HCT116 (cell line): Measurements from ENCODE around the gene BMF. TPM values are rescaled to one million over a fixed set of nuclear protein-coding genes. Genes with fewer than 3 reads are reported as not detected.

Experiments
- ATAC-seq: fragments of 200-7000 bp; cut with Tn5 transposase; 2 replicates; pipeline ENCODE4 v1.9.1; 2020; ENCODE audit warnings: mild to moderate bottlenecking, moderate library complexity
- BruUV-seq: library from RNA; stranded (reverse); fragments of 400-500 nt; replicated peaks from 2 replicates; lab custom pipeline; 2021; lab: Mats Ljungman, UMichigan
- CTCF ChIA-PET: fragments of 300-600 bp; sonication (Branson Sonifier 250); formaldehyde crosslinking; loops from one replicate; lab custom pipeline; 2021; ENCODE audit warnings: antibody characterized with exemption; lab: Charles Lee
- POLR2A ChIA-PET: fragments of 300-600, 350-600 bp; sonication (Branson Sonifier 250); formaldehyde crosslinking; loops from one replicate; lab custom pipeline; 2021; ENCODE audit warnings: antibody characterized with exemption; lab: Charles Lee
- RAD21 ChIA-PET, 2 experiments: fragments of 300-600 bp; sonication (Branson Sonifier 250); formaldehyde crosslinking; loops; one replicate each; lab custom pipeline; 2023; ENCODE audit warnings: low total read pairs in 2 of 2; ENCODE audit not compliant: uncharacterized antibody in 2 of 2, unreplicated experiment in 2 of 2, low non-redundant PET in 1 of 2; lab: Charles Lee
- DNase-seq: peaks from one replicate; pipeline ENCODE4 v3.0.0-alpha.2; 2010; ENCODE audit warnings: low read depth, low spot score
- H2AFZ ChIP-seq: fragments of 200-600 bp; shearing (Covaris generic), sonication (generic); 2 replicates; pipeline ENCODE4 v1.6.1; 2017; ENCODE audit warnings: low read depth, mixed run types, mixed read lengths, antibody characterized with exemption, low read length; ENCODE audit not compliant: poor library complexity, severe bottlenecking
- H3K27ac ChIP-seq: 2 replicates; pipeline ENCODE4 v1.5.1; 2012; ENCODE audit warnings: low read depth, low read length
- H3K27me3 ChIP-seq: fragments of 200-600 bp; sonication (generic); 2 replicates; pipeline ENCODE4 v1.6.1; 2016; ENCODE audit warnings: mixed run types, low read length, mixed read lengths; ENCODE audit not compliant: insufficient read depth
- H3K36me3 ChIP-seq, 2 experiments: fragments of 200-500 bp in 1 of 2; fragments of 200-600 bp in 1 of 2; sonication (Bioruptor generic) in 1 of 2; sonication (generic) in 1 of 2; 2 replicates each; pipeline versions ENCODE4 v1.5.1 to v1.6.1; 2014 to 2016; ENCODE audit warnings: low read length in 2 of 2, inconsistent platforms in 1 of 2, mixed read lengths in 1 of 2, mixed run types in 1 of 2; ENCODE audit not compliant: insufficient read depth in 2 of 2, control insufficient read depth in 1 of 2
- H3K4me1 ChIP-seq, 2 experiments: fragments of 200-600 bp in 1 of 2; sonication (generic) in 1 of 2; 2 replicates each; pipeline versions ENCODE4 v1.5.1 to v1.6.1; 2012 to 2017; ENCODE audit warnings: low read length in 2 of 2, inconsistent platforms in 1 of 2, mild to moderate bottlenecking in 1 of 2, mixed read lengths in 1 of 2, mixed run types in 1 of 2, moderate library complexity in 1 of 2; ENCODE audit not compliant: insufficient read depth in 2 of 2, control insufficient read depth in 1 of 2
- H3K4me2 ChIP-seq: fragments of 200-600 bp; sonication (generic); 2 replicates; pipeline ENCODE4 v1.6.1; 2017; ENCODE audit warnings: mixed run types, low read length, mixed read lengths
- H3K4me3 ChIP-seq, 2 experiments: fragments of 200-600 bp in 1 of 2; sonication (generic) in 1 of 2; replicated peaks in 1 of 2; 2 replicates each; pipeline ENCODE4 v1.5.1; 2011 to 2016; ENCODE audit warnings: low read length in 2 of 2, control low read depth in 1 of 2, low read depth in 1 of 2, mild to moderate bottlenecking in 1 of 2, mixed read lengths in 1 of 2, mixed run types in 1 of 2
- H3K79me2 ChIP-seq: fragments of 200-600 bp; sonication (generic); 2 replicates; pipeline ENCODE4 v1.6.1; 2017; ENCODE audit warnings: mild to moderate bottlenecking, mixed run types, low read length, moderate library complexity, mixed read lengths; ENCODE audit not compliant: insufficient read depth
- H3K9ac ChIP-seq: fragments of 200-600 bp; sonication (generic); 2 replicates; pipeline ENCODE4 v1.6.1; 2016; ENCODE audit warnings: low read length, mixed read lengths
- H3K9me2 ChIP-seq: fragments of 200-600 bp; sonication (generic), shearing (Covaris generic); 2 replicates; pipeline ENCODE4 v1.6.1; 2017; ENCODE audit warnings: mixed run types, mild to moderate bottlenecking, moderate library complexity; ENCODE audit not compliant: insufficient read depth
- H3K9me3 ChIP-seq, 2 experiments: fragments of 200-500 bp in 1 of 2; fragments of 200-600 bp in 1 of 2; sonication (Bioruptor generic) in 1 of 2; sonication (generic) in 1 of 2; 2 replicates each; pipeline ENCODE4 v1.6.1; 2014 to 2017; ENCODE audit warnings: low read length in 2 of 2, mixed read lengths in 2 of 2, inconsistent platforms in 1 of 2, low read depth in 1 of 2, mild to moderate bottlenecking in 1 of 2, mixed run types in 1 of 2, moderate library complexity in 1 of 2; ENCODE audit not compliant: control insufficient read depth in 1 of 2, insufficient read depth in 1 of 2
- H4K20me1 ChIP-seq: fragments of 200-600 bp; sonication (generic), shearing (Covaris generic); 2 replicates; pipeline ENCODE4 v1.6.1; 2017; ENCODE audit warnings: mixed run types, mild to moderate bottlenecking, moderate library complexity; ENCODE audit not compliant: insufficient read depth
- CEBPB ChIP-seq: IDR thresholded peaks from 2 replicates; pipeline ENCODE4 v1.6.1; 2012; ENCODE audit warnings: low read depth
- EZH2 ChIP-seq: fragments of 200-600 bp; sonication (generic); IDR thresholded peaks from 2 replicates; pipeline ENCODE4 v1.6.1; 2017; ENCODE audit warnings: antibody characterized with exemption, mixed run types
- EZH2phosphoT487 ChIP-seq: fragments of 200-600 bp; IDR thresholded peaks from 2 replicates; pipeline ENCODE4 v1.6.1; 2018; ENCODE audit warnings: antibody characterized with exemption, borderline replicate concordance
- JUND ChIP-seq: IDR thresholded peaks from 2 replicates; pipeline ENCODE4 v1.6.1; 2012
- POLR2AphosphoS5 ChIP-seq: IDR thresholded peaks from 2 replicates; pipeline ENCODE4 v1.6.1; 2011; ENCODE audit warnings: mild to moderate bottlenecking, low read depth, low read length, moderate library complexity
- SIN3A ChIP-seq: IDR thresholded peaks from 2 replicates; pipeline ENCODE4 v1.6.1; 2012; ENCODE audit warnings: low read depth
- SP1 ChIP-seq: IDR thresholded peaks from 2 replicates; pipeline ENCODE4 v1.6.1; 2012; ENCODE audit warnings: low read depth
- SRF ChIP-seq: IDR thresholded peaks from 2 replicates; pipeline ENCODE4 v1.6.1; 2012; ENCODE audit warnings: low read depth
- ZNF274 ChIP-seq: fragments of 200-500 bp; sonication (Bioruptor generic); IDR thresholded peaks from 2 replicates; pipeline ENCODE4 v1.6.1; 2014; ENCODE audit warnings: mild to moderate bottlenecking, low read depth, low read length, inconsistent platforms
- intact Hi-C: fragments of 100-400 bp; cut with micrococcal nuclease; formaldehyde crosslinking; loops from 2 replicates; pipeline ENCODE4 v1.10.0; 2022
- total RNA-seq: library from RNA; stranded (reverse); gene quantifications from one replicate; pipeline ENCODE4 v1.2.1, GENCODE V29; 2021; ENCODE audit not compliant: unreplicated experiment
- TF ChIP-seq, protein P1 (sequence below): IDR thresholded peaks from 2 replicates; pipeline ENCODE4 v1.6.1; 2012
- TF ChIP-seq, protein P2 (sequence below), 3 experiments: fragments of 200-600 bp in 1 of 3; sonication (generic) in 1 of 3; IDR thresholded peaks in 2 of 3; conservative IDR thresholded peaks in 1 of 3; 2 replicates each; pipeline ENCODE4 v1.5.1; 2012 to 2017; ENCODE audit warnings: low read depth in 2 of 3, low read length in 2 of 3, antibody characterized with exemption in 1 of 3, borderline replicate concordance in 1 of 3, control low read depth in 1 of 3, mild to moderate bottlenecking in 1 of 3, mixed read lengths in 1 of 3, mixed run types in 1 of 3, moderate library complexity in 1 of 3; ENCODE audit not compliant: insufficient read depth in 1 of 3
- TF ChIP-seq, protein P3 (sequence below): IDR thresholded peaks from 2 replicates; pipeline ENCODE4 v1.6.1; 2012; ENCODE audit warnings: low read depth
- TF ChIP-seq, protein P4 (sequence below): IDR thresholded peaks from 2 replicates; pipeline ENCODE4 v1.6.1; 2011; ENCODE audit warnings: mild to moderate bottlenecking, low read length, moderate library complexity; ENCODE audit not compliant: insufficient replicate concordance; ENCODE audit errors: extremely low read depth

The BMF gene
- total RNA-seq, 1 experiment from 2014 or later: 1.0 TPM

DNA sequence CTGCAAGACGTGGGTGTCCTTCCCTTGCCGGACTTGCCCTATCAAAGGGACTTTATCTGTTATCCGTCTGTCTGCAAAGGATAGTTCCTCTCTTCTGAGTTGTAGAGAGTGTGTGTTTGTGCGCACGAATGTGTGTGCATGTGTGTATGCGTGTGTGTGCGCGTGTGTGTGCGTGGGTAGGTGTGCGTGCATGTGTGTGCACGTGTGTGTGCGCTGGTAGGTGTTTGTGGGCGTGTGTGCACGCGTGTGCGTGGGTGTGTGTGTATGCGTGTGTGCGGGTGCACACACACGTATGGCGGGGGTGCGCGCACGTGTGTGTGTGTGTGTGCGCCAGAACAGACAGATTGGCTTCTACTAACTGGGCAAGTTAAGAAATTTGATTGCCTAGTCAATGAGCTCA, 4.1 kb upstream of the BMF start:
- CTCF ChIA-PET: interaction anchor here (3.9 kb wide), 1 partner anchor 7 kb away, joined by 34 read pairs; no protein-coding TSS in a partner anchor
- Histone ChIP-seq H3K27me3 (no peaks in the 10 kb centered on the region), H3K9me2 (no peaks in the 10 kb centered on the region), H3K27ac (no peak overlapping the region), H3K36me3 (no peaks in the 10 kb centered on the region), H2AFZ (no peak overlapping the region), H3K9ac (no peak overlapping the region), H3K4me2 (no peak overlapping the region), H3K79me2 (no peaks in the 10 kb centered on the region), H3K9me3 (no peaks in the 10 kb centered on the region), H3K4me3 (no peak overlapping the region), H4K20me1 (no peaks in the 10 kb centered on the region), H3K4me1 (peaks cover 10 to 16% of the 10 kb centered on the region in 2 experiments)
- DNase-seq: no peak
- intact Hi-C loops: no loop called here
- no peak for ATAC-seq
- RAD21 ChIA-PET: no interaction called here
- POLR2A ChIA-PET: interaction anchor here (1.0 kb wide), 1 partner anchor 19 kb away, joined by 3 read pairs; no protein-coding TSS in a partner anchor
- TF ChIP-seq, protein P1, sequence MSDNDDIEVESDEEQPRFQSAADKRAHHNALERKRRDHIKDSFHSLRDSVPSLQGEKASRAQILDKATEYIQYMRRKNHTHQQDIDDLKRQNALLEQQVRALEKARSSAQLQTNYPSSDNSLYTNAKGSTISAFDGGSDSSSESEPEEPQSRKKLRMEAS: no peak
- TF ChIP-seq, protein P2, sequence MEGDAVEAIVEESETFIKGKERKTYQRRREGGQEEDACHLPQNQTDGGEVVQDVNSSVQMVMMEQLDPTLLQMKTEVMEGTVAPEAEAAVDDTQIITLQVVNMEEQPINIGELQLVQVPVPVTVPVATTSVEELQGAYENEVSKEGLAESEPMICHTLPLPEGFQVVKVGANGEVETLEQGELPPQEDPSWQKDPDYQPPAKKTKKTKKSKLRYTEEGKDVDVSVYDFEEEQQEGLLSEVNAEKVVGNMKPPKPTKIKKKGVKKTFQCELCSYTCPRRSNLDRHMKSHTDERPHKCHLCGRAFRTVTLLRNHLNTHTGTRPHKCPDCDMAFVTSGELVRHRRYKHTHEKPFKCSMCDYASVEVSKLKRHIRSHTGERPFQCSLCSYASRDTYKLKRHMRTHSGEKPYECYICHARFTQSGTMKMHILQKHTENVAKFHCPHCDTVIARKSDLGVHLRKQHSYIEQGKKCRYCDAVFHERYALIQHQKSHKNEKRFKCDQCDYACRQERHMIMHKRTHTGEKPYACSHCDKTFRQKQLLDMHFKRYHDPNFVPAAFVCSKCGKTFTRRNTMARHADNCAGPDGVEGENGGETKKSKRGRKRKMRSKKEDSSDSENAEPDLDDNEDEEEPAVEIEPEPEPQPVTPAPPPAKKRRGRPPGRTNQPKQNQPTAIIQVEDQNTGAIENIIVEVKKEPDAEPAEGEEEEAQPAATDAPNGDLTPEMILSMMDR (IDR thresholded peaks at IDR 0.05 in 2 of 3, conservative IDR thresholded peaks at IDR 0.05 in 1 of 3; ENCODE audit: borderline replicate concordance in 1 of 3, insufficient read depth in 1 of 3, low read depth in 2 of 3, low read length in 2 of 3): no peak
- no TSS peak for BruUV-seq

DNA sequence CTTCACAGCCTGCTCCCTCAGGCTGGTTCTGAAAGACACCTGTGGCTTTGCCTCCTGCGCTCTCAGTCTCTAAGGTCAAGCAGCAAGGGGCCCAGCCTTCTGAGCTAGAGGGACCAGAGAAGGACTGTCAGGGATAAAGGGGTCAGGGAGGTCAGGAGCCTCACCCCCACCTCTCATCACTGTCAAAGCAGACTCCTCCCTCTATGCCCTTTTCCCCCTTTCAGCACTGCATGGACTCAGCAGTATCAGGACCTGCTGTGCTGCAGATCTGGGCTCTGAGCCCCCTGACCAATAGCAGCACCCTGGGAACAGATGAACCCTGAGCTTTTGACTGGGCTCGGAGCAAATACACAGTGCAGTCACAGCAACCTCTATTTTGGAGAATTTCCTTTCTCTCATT, 3.2 kb upstream of the BMF start:
- no peaks in the 10 kb centered on the region for H3K36me3 ChIP-seq
- intact Hi-C loops: no loop called here
- H3K79me2 ChIP-seq: no peaks in the 10 kb centered on the region
- H4K20me1 ChIP-seq: no peaks in the 10 kb centered on the region
- H3K27me3 ChIP-seq: no peaks in the 10 kb centered on the region
- H3K9me2 ChIP-seq: no peaks in the 10 kb centered on the region
- no TSS peak for BruUV-seq
- no peak overlapping the region for H3K4me2 ChIP-seq
- no peaks in the 10 kb centered on the region for H3K9me3 ChIP-seq
- ChIA-PET RAD21 (no interaction called here), CTCF (interaction anchor here (3.9 kb wide), 1 partner anchor 7 kb away, joined by 34 read pairs; no protein-coding TSS in a partner anchor), POLR2A (no interaction called here)
- no peak for ATAC-seq
- no peak for DNase-seq
- H3K4me3 ChIP-seq: no peak overlapping the region
- peaks cover 18 to 25% of the 10 kb centered on the region in 2 experiments for H3K4me1 ChIP-seq
- no peak overlapping the region for H3K9ac ChIP-seq
- no peak overlapping the region for H2AFZ ChIP-seq
- H3K27ac ChIP-seq: no peak overlapping the region
- TF ChIP-seq SP1 (no peak), POLR2AphosphoS5 (no peak), JUND (no peak), EZH2 (no peak), SRF (no peak), ZNF274 (no peak), CEBPB (no peak), EZH2phosphoT487 (no peak), SIN3A (no peak)
- TF ChIP-seq, protein P3, sequence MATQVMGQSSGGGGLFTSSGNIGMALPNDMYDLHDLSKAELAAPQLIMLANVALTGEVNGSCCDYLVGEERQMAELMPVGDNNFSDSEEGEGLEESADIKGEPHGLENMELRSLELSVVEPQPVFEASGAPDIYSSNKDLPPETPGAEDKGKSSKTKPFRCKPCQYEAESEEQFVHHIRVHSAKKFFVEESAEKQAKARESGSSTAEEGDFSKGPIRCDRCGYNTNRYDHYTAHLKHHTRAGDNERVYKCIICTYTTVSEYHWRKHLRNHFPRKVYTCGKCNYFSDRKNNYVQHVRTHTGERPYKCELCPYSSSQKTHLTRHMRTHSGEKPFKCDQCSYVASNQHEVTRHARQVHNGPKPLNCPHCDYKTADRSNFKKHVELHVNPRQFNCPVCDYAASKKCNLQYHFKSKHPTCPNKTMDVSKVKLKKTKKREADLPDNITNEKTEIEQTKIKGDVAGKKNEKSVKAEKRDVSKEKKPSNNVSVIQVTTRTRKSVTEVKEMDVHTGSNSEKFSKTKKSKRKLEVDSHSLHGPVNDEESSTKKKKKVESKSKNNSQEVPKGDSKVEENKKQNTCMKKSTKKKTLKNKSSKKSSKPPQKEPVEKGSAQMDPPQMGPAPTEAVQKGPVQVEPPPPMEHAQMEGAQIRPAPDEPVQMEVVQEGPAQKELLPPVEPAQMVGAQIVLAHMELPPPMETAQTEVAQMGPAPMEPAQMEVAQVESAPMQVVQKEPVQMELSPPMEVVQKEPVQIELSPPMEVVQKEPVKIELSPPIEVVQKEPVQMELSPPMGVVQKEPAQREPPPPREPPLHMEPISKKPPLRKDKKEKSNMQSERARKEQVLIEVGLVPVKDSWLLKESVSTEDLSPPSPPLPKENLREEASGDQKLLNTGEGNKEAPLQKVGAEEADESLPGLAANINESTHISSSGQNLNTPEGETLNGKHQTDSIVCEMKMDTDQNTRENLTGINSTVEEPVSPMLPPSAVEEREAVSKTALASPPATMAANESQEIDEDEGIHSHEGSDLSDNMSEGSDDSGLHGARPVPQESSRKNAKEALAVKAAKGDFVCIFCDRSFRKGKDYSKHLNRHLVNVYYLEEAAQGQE: no peak
- TF ChIP-seq, protein P4, sequence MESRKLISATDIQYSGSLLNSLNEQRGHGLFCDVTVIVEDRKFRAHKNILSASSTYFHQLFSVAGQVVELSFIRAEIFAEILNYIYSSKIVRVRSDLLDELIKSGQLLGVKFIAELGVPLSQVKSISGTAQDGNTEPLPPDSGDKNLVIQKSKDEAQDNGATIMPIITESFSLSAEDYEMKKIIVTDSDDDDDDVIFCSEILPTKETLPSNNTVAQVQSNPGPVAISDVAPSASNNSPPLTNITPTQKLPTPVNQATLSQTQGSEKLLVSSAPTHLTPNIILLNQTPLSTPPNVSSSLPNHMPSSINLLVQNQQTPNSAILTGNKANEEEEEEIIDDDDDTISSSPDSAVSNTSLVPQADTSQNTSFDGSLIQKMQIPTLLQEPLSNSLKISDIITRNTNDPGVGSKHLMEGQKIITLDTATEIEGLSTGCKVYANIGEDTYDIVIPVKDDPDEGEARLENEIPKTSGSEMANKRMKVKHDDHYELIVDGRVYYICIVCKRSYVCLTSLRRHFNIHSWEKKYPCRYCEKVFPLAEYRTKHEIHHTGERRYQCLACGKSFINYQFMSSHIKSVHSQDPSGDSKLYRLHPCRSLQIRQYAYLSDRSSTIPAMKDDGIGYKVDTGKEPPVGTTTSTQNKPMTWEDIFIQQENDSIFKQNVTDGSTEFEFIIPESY: no peak
